ENCODE data around the gene LHFPL6. TPM values are rescaled to one million over a fixed set of nuclear protein-coding genes. Genes with fewer than 3 reads are reported as not detected.

Gene LHFPL6
- total RNA-seq, 2 donors from 2014 or later = 7.5 to 40.0 TPM

GRCh38 chr13:39336207-39336606 is 266.8 kb downstream of the LHFPL6 start:
- WGBS = 76% methylated on average over 4 of the region's 4 CpGs
- Histone ChIP-seq H3K27ac (no peak overlapping the region), H3K36me3 (no peaks in the 10 kb centered on the region), H3K4me1 (replicated peaks) (no peaks in the 10 kb centered on the region), H3K9me3 (no peaks in the 10 kb centered on the region), H3K4me3 (no peak overlapping the region), H3K27me3 (replicated peaks; ENCODE audit: insufficient read depth) (no peaks in the 10 kb centered on the region)
- TF ChIP-seq CTCF (IDR thresholded peaks at IDR 0.05) = no peak
- no peak for TF ChIP-seq POLR2AphosphoS5 (IDR thresholded peaks at IDR 0.05)
- TF ChIP-seq POLR2A (IDR thresholded peaks at IDR 0.05) = no peak
- DNase-seq (ENCODE audit: low spot score) = no peak
- intact Hi-C loops (cut with DNase I) = no loop called here

DNA sequence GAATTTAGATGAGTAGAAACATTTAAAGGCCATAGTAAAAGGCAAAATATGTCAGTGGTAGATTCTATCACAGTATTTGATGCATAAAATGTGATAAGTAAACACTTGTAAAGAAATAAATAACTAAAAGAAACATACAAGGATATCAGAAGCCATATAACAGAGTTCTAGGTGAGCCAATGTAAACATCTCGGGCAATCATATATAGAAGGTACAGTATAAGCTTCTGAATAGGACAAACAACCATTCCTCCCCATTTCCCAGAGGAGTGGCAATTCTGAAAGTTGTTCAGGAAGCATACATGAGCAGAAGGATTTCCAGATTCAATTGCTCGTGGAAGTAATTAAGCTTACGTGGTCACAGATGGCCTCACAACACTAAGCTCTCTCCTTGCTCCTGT is 267.3 kb downstream of the LHFPL6 start:
- Histone ChIP-seq H3K4me1 (replicated peaks) (no peaks in the 10 kb centered on the region), H3K27ac (no peak overlapping the region), H3K4me3 (no peak overlapping the region), H3K36me3 (no peaks in the 10 kb centered on the region), H3K9me3 (no peaks in the 10 kb centered on the region), H3K27me3 (replicated peaks; ENCODE audit: insufficient read depth) (no peaks in the 10 kb centered on the region)
- TF ChIP-seq POLR2A (IDR thresholded peaks at IDR 0.05) (no peak), POLR2AphosphoS5 (IDR thresholded peaks at IDR 0.05) (no peak), CTCF (IDR thresholded peaks at IDR 0.05) (no peak)
- DNase-seq (ENCODE audit: low spot score) = no peak
- intact Hi-C loops (cut with DNase I) = no loop called here
- WGBS = 68% methylated on average over 3 of the region's 3 CpGs

DNA sequence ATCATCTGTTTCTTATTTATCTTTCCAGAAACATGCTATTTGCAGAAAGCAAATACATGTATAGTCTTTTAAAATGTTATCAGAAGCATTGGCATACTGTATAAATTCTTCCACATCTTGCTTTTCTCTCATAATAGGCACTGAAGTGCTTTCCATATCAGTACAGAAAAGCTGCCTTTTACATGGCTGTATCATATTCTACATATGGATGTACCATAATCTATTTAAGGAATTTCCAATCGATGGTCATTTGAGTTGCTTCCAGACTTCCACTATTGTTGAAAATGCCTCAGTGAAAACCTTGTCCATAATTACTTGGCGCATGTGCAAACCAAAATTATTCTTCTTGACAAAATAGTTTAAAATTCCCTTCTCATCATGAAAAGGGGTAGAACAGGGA is 272.5 kb downstream of the LHFPL6 start:
- H3K4me3 ChIP-seq = no peak overlapping the region
- intact Hi-C loops (cut with DNase I) = no loop called here
- no peaks in the 10 kb centered on the region for H3K4me1 ChIP-seq (replicated peaks)
- no peak for TF ChIP-seq POLR2AphosphoS5 (IDR thresholded peaks at IDR 0.05)
- TF ChIP-seq POLR2A (IDR thresholded peaks at IDR 0.05) = no peak
- TF ChIP-seq CTCF (IDR thresholded peaks at IDR 0.05) = no peak
- no peak for DNase-seq (ENCODE audit: low spot score)
- H3K27ac ChIP-seq = no peak overlapping the region
- no peaks in the 10 kb centered on the region for H3K9me3 ChIP-seq
- 95% methylated on average over 2 of the region's 2 CpGs for WGBS
- no peaks in the 10 kb centered on the region for H3K27me3 ChIP-seq (replicated peaks; ENCODE audit: insufficient read depth)
- no peaks in the 10 kb centered on the region for H3K36me3 ChIP-seq

DNA sequence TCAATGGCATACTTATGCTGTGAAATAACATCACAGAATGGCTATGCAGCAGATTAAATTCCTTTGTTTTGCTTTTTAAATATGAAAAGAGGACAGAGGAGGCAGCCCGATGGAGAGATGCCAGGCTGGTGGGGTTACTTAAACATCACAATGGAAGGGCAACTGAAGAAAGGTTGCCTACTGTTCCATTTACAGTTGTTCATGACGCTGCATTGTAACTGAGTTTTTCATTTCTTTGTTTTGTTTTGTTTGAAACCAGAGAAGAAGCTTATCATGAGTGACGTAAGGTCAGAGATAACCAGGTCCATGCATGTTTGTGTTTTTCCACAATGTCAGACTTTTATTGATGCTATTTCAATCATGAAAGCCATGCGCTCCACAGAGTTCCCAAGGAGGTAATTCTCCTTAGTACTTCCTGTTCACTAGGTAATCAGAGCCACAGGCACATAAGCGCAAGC is 273.8 kb downstream of the LHFPL6 start:
- H3K4me3 ChIP-seq = no peak overlapping the region
- DNase-seq (ENCODE audit: low spot score) = no peak
- H3K36me3 ChIP-seq = no peaks in the 10 kb centered on the region
- no peaks in the 10 kb centered on the region for H3K9me3 ChIP-seq
- H3K4me1 ChIP-seq (replicated peaks) = no peaks in the 10 kb centered on the region
- H3K27me3 ChIP-seq (replicated peaks; ENCODE audit: insufficient read depth) = no peaks in the 10 kb centered on the region
- 85% methylated on average over 5 of the region's 5 CpGs for WGBS
- TF ChIP-seq CTCF (IDR thresholded peaks at IDR 0.05) = no peak
- TF ChIP-seq POLR2AphosphoS5 (IDR thresholded peaks at IDR 0.05) = no peak
- no peak for TF ChIP-seq POLR2A (IDR thresholded peaks at IDR 0.05)
- intact Hi-C loops (cut with DNase I) = no loop called here
- H3K27ac ChIP-seq = no peak overlapping the region

- Histone ChIP-seq H3K27me3 (replicated peaks; ENCODE audit: insufficient read depth) (no peaks in the 10 kb centered on the region), H3K27ac (no peak overlapping the region), H3K4me1 (replicated peaks) (no peaks in the 10 kb centered on the region), H3K9me3 (no peaks in the 10 kb centered on the region), H3K4me3 (no peak overlapping the region), H3K36me3 (no peaks in the 10 kb centered on the region)
- WGBS = 100% methylated on average over 1 of the region's 1 CpG
- intact Hi-C loops (cut with DNase I) = no loop called here
- TF ChIP-seq POLR2AphosphoS5 (IDR thresholded peaks at IDR 0.05) = no peak
- no peak for DNase-seq (ENCODE audit: low spot score)
These were observed 275.9 kb downstream of the LHFPL6 start for GRCh38 chr13:39327172-39327479.

Measured in prostate gland (tissue), 2 donors.